H9 (cell line): Measurements from ENCODE around the gene ZBTB20. TPM values are rescaled to one million over a fixed set of nuclear protein-coding genes. Genes with fewer than 3 reads are reported as not detected.

Experiments
- DNase-seq: peaks from one replicate; pipeline ENCODE4 v3.0.0-alpha.2; 2017
- H2AFZ ChIP-seq: one replicate; pipeline ENCODE4 v1.6.1; 2013; ENCODE audit warnings: mild to moderate bottlenecking, low read length, control low read depth, moderate library complexity
- H2AK5ac ChIP-seq: 2 replicates; pipeline ENCODE4 v1.6.1; 2013; ENCODE audit warnings: low read length, control low read depth, mixed read lengths; ENCODE audit not compliant: insufficient read length
- H2BK120ac ChIP-seq: one replicate; pipeline ENCODE4 v1.6.1; 2013; ENCODE audit warnings: low read depth, mild to moderate bottlenecking, low read length, control low read depth, inconsistent platforms; ENCODE audit not compliant: poor library complexity, severe bottlenecking
- H2BK12ac ChIP-seq: 2 replicates; pipeline ENCODE4 v1.6.1; 2013; ENCODE audit warnings: low read length, control low read depth, mixed read lengths, low read depth; ENCODE audit not compliant: insufficient read length
- H2BK15ac ChIP-seq: 2 replicates; pipeline ENCODE4 v1.6.1; 2013; ENCODE audit warnings: low read depth, low read length, control low read depth
- H2BK20ac ChIP-seq: one replicate; pipeline ENCODE4 v1.6.1; 2013; ENCODE audit warnings: low read depth, mild to moderate bottlenecking, low read length, control low read depth, inconsistent platforms; ENCODE audit not compliant: poor library complexity, severe bottlenecking
- H2BK5ac ChIP-seq: 2 replicates; pipeline ENCODE4 v1.6.1; 2013; ENCODE audit warnings: low read length, control low read depth, mixed read lengths; ENCODE audit not compliant: insufficient read length
- H3K14ac ChIP-seq: 2 replicates; pipeline ENCODE4 v1.6.1; 2013; ENCODE audit warnings: low read length, control low read depth; ENCODE audit not compliant: insufficient read depth
- H3K18ac ChIP-seq: 2 replicates; pipeline ENCODE4 v1.6.1; 2013; ENCODE audit warnings: low read depth, mild to moderate bottlenecking, mixed read lengths, low read length, control low read depth; ENCODE audit not compliant: insufficient read length
- H3K23ac ChIP-seq: 2 replicates; pipeline ENCODE4 v1.6.1; 2013; ENCODE audit warnings: low read length, control low read depth, mixed read lengths, low read depth; ENCODE audit not compliant: insufficient read length
- H3K23me2 ChIP-seq: 2 replicates; pipeline ENCODE4 v1.6.1; 2013; ENCODE audit warnings: low read depth, mild to moderate bottlenecking, mixed read lengths, low read length, control low read depth; ENCODE audit not compliant: insufficient read length, poor library complexity, severe bottlenecking
- H3K27ac ChIP-seq: 2 replicates; pipeline ENCODE4 v1.5.1; 2013; ENCODE audit warnings: low read length, control low read depth, mixed read lengths, low read depth; ENCODE audit not compliant: insufficient read length
- H3K27me3 ChIP-seq: 2 replicates; pipeline ENCODE4 v1.6.1; 2013; ENCODE audit warnings: low read length, control low read depth, inconsistent platforms; ENCODE audit not compliant: insufficient read depth
- H3K4ac ChIP-seq: 2 replicates; pipeline ENCODE4 v1.6.1; 2013; ENCODE audit warnings: low read depth, mild to moderate bottlenecking, control low read depth, inconsistent platforms, low read length, moderate library complexity
- H3K4me1 ChIP-seq: 2 replicates; pipeline ENCODE4 v1.6.1; 2013; ENCODE audit warnings: low read length, control low read depth, inconsistent platforms; ENCODE audit not compliant: insufficient read depth
- H3K4me2 ChIP-seq: 2 replicates; pipeline ENCODE4 v1.6.1; 2013; ENCODE audit warnings: low read length, control low read depth, mixed read lengths; ENCODE audit not compliant: insufficient read length, insufficient read depth
- H3K56ac ChIP-seq: 2 replicates; pipeline ENCODE4 v1.6.1; 2013; ENCODE audit warnings: low read depth, mild to moderate bottlenecking, mixed read lengths, low read length, control low read depth; ENCODE audit not compliant: insufficient read length
- H3K79me1 ChIP-seq: 2 replicates; pipeline ENCODE4 v1.6.1; 2013; ENCODE audit warnings: low read depth, mild to moderate bottlenecking, moderate library complexity, low read length, control low read depth, inconsistent platforms; ENCODE audit not compliant: insufficient read depth, poor library complexity, severe bottlenecking
- H3K79me2 ChIP-seq: 2 replicates; pipeline ENCODE4 v1.6.1; 2013; ENCODE audit warnings: low read length, control low read depth, inconsistent platforms; ENCODE audit not compliant: insufficient read depth
- H3K9ac ChIP-seq: 2 replicates; pipeline ENCODE4 v1.6.1; 2013; ENCODE audit warnings: low read length, control low read depth, mixed read lengths; ENCODE audit not compliant: insufficient read length; ENCODE audit errors: extremely low read depth
- H3K9me3 ChIP-seq: one replicate; pipeline ENCODE4 v1.6.1; 2013; ENCODE audit warnings: low read depth, low read length, inconsistent platforms; ENCODE audit not compliant: control insufficient read depth
- H3T11ph ChIP-seq: one replicate; pipeline ENCODE4 v1.6.1; 2013; ENCODE audit warnings: mild to moderate bottlenecking, low read length, control low read depth, inconsistent platforms
- H4K20me1 ChIP-seq: one replicate; pipeline ENCODE4 v1.6.1; 2013; ENCODE audit not compliant: control insufficient read depth, insufficient read length, insufficient read depth
- H4K5ac ChIP-seq: 2 replicates; pipeline ENCODE4 v1.6.1; 2013; ENCODE audit warnings: low read depth, mild to moderate bottlenecking, mixed read lengths, low read length, control low read depth; ENCODE audit not compliant: insufficient read length
- H4K8ac ChIP-seq: replicated peaks from 2 replicates; pipeline ENCODE4 v1.6.1; 2013; ENCODE audit warnings: low read length, control low read depth, mixed read lengths, low read depth; ENCODE audit not compliant: insufficient read length
- H4K91ac ChIP-seq: 2 replicates; pipeline ENCODE4 v1.6.1; 2013; ENCODE audit warnings: low read depth, mild to moderate bottlenecking, moderate library complexity, mixed read lengths, low read length, control low read depth; ENCODE audit not compliant: insufficient read length
- H3K27ac Mint-ChIP-seq, 3 experiments: 2 replicates in 2 of 3; 3 replicates in 1 of 3; pipeline ENCODE4 v1.8.0; 2020 to 2021; ENCODE audit warnings: mixed read lengths in 3 of 3, mild to moderate bottlenecking in 1 of 3, moderate library complexity in 1 of 3
- H3K27me3 Mint-ChIP-seq: 2 replicates; pipeline ENCODE4 v1.8.0; 2021; ENCODE audit warnings: low read depth, mild to moderate bottlenecking, moderate library complexity, mixed read lengths
- H3K36me3 Mint-ChIP-seq, 3 experiments: 2 replicates in 2 of 3; 3 replicates in 1 of 3; pipeline ENCODE4 v1.8.0; 2020 to 2021; ENCODE audit warnings: low read depth in 3 of 3, mixed read lengths in 3 of 3; ENCODE audit not compliant: insufficient read depth in 1 of 3
- H3K4me1 Mint-ChIP-seq, 2 experiments: 2 replicates each; pipeline ENCODE4 v1.8.0; 2020; ENCODE audit warnings: mixed read lengths in 2 of 2
- H3K4me3 Mint-ChIP-seq, 2 experiments: 2 replicates in 1 of 2; 3 replicates in 1 of 2; pipeline ENCODE4 v1.8.0; 2020 to 2021; ENCODE audit warnings: mild to moderate bottlenecking in 2 of 2, mixed read lengths in 2 of 2, moderate library complexity in 1 of 2
- H3K9me3 Mint-ChIP-seq, 2 experiments: 2 replicates in 1 of 2; 3 replicates in 1 of 2; pipeline ENCODE4 v1.8.0; 2020; ENCODE audit warnings: mild to moderate bottlenecking in 2 of 2, mixed read lengths in 2 of 2, moderate library complexity in 1 of 2
- CTCF ChIP-seq: fragments of 200-600 bp; sonication (generic); conservative IDR thresholded peaks from 3 replicates; pipeline ENCODE4 v1.8.0; 2021; ENCODE audit warnings: antibody characterized with exemption, mild to moderate bottlenecking
- WGBS: extraction: QIAGEN DNeasy Blood & Tissue Kit; methylation state at CpG from one replicate; pipeline ENCODE4 v1.1.7; 2013; ENCODE audit warnings: missing lambda C conversion rate, low lambda C conversion rate, mixed read lengths; ENCODE audit not compliant: insufficient read length; ENCODE audit errors: extremely low coverage; 5-methylcytosine and 5-hydroxymethylcytosine counted together
- total RNA-seq: library from RNA; stranded (reverse); gene quantifications from 2 replicates; pipeline ENCODE4 v1.2.1, GENCODE V29; 2021

The ZBTB20 gene
- total RNA-seq, 1 experiment from 2014 or later: 0.70 TPM

GRCh38 chr3:114739627-114740026 is 407.5 kb downstream of the ZBTB20 start:
- H3K23me2 ChIP-seq: no peaks in the 10 kb centered on the region
- Mint-ChIP-seq H3K27me3 (no peaks in the 10 kb centered on the region), H3K4me3 (no peak overlapping the region), H3K27ac (no peak overlapping the region), H3K36me3 (no peaks in the 10 kb centered on the region), H3K9me3 (no peaks in the 10 kb centered on the region), H3K4me1 (no peaks in the 10 kb centered on the region)
- H4K8ac ChIP-seq: no peak overlapping the region
- H3K79me1 ChIP-seq: no peaks in the 10 kb centered on the region
- no peak for TF ChIP-seq CTCF
- no peaks in the 10 kb centered on the region for H3K79me2 ChIP-seq
- DNase-seq: no peak
- H2BK20ac ChIP-seq: no peak overlapping the region
- H3K4me1 ChIP-seq: no peaks in the 10 kb centered on the region
- H2BK5ac ChIP-seq: no peak overlapping the region
- H4K20me1 ChIP-seq: no peaks in the 10 kb centered on the region
- no peak overlapping the region for H3T11ph ChIP-seq
- no peak overlapping the region for H4K91ac ChIP-seq
- no peak overlapping the region for H4K5ac ChIP-seq
- H3K27me3 ChIP-seq: no peaks in the 10 kb centered on the region
- no peak overlapping the region for H3K14ac ChIP-seq
- H2AFZ ChIP-seq: no peak overlapping the region
- no peak overlapping the region for H3K18ac ChIP-seq
- no peak overlapping the region for H3K9ac ChIP-seq
- H3K23ac ChIP-seq: no peak overlapping the region
- H3K9me3 ChIP-seq: no peaks in the 10 kb centered on the region
- H2BK12ac ChIP-seq: no peak overlapping the region
- WGBS: no CpG with 5 or more reads among the region's 1 CpG
- H2AK5ac ChIP-seq: no peak overlapping the region
- no peak overlapping the region for H2BK120ac ChIP-seq
- H2BK15ac ChIP-seq: no peak overlapping the region
- no peak overlapping the region for H3K4ac ChIP-seq
- no peak overlapping the region for H3K4me2 ChIP-seq
- no peak overlapping the region for H3K56ac ChIP-seq
- no peak overlapping the region for H3K27ac ChIP-seq
